GM21515 (cell line): ENCODE measurements around the gene STARD13.

Experiments used
- ATAC-seq: cut with Tn5 transposase; IDR thresholded peaks from one replicate; pipeline ENCODE4 v1.9.1; 2021; ENCODE audit not compliant: unreplicated experiment

Gene STARD13

DNA sequence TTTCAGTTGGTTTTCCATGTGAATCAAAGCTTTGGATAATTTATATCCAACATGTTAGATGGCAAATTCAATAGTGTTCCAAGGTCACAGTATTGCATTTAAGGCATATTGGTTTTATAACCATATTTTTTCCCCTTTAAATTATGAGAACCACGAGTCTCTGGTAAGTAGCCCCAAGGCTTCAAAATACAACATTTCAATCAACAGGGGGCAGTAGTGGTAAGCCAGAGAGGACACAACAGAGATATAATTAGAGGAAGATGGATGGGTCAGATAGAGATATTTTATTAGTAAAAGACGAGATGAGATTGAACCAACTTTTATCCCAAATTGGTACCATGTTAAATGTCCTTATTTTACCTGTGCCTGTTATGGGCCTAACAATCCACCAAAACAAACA lies 216.2 kb downstream of the STARD13 start:
- no peak for ATAC-seq

DNA sequence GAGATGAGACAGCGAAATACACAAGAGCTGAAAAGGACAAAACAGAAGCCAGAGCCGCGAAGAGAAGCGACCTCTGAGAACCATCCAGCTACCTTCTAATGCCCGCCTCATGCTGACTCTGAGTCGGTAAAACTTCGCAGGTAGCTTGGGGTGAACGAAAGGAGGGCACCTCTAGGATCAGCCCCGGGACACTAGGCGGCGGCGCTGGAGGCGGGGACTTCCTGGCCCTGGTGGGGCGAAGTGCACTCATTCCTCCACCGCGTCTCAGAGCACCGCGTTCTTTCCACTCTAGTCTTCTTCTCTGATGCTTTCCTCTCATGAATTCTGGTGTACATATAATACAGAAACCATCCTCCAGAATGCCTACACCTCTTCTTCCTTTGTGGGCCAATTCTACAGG lies 219.2 kb downstream of the STARD13 start:
- ATAC-seq = no peak

DNA sequence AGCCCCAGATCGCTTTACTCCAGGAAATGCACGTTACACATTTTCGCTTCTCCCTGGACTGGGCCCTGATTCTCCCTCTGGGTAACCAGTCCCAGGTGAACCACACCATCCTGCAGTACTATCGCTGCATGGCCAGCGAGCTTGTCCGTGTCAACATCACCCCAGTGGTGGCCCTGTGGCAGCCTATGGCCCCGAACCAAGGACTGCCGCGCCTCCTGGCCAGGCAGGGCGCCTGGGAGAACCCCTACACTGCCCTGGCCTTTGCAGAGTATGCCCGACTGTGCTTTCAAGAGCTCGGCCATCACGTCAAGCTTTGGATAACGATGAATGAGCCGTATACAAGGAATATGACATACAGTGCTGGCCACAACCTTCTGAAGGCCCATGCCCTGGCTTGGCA lies 224.7 kb downstream of the STARD13 start:
- no peak for ATAC-seq

DNA sequence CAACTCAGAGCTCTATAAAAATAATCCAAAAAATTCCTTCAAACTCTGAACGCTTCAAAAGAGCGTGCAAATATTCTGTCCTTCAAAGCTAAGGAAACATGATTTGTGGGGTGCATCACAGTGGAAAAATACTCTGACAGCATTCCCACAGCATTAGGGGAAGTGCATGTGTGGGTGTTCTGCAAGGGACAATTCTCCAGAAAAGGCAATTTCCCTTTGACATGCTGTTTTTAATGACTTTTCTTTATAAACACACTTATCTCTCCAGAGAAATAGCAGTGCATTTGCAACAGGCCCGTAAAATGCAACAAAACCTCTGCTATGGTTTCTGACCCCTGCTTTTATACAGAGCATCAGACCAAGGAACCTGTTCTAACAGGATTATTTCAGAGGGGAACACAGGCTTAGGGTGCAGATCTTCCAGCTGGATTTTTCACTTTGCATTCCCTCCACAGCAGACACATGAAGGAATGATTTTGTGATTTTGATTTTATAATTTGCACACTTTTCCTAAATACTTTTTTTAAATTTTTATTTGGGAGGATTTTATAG lies 226.7 kb downstream of the STARD13 start:
- ATAC-seq = no peak

DNA sequence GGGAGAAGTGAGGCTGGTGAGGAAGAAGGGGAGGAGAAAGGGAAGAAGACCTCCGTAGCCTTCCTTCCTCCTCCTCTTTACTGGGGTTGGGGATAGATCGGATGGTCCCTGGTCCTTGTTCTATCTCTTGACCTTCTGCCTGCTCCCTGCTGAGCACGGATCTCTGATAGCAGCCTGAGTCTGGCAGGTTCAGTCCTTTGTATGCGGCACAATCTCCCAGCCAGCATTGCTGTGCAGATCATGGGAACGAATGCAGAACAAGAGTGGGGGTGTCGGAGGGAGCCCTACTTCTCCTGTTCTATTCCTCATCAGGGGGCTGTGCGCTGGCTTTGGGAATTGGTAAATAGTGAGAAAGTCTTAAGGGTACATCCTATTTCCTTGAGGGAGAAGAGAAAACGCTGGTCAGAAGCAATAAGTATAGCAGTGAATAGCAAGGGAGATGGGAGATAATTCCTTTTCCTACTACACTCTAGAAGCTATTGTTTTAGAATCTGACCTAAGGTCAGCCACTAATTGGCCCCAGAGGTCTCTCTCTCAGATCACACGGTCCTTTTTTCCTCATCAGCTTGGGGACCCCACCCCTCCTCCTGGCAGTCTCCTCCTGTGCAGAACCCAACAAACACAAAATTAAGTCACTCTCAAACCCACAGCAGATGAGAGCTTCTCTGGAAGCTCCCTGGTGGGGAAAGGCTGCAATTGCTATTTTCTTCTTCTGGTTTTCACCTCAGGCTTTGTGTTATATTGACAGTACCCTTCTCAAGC lies 228.4 kb downstream of the STARD13 start:
- ATAC-seq = no peak

DNA sequence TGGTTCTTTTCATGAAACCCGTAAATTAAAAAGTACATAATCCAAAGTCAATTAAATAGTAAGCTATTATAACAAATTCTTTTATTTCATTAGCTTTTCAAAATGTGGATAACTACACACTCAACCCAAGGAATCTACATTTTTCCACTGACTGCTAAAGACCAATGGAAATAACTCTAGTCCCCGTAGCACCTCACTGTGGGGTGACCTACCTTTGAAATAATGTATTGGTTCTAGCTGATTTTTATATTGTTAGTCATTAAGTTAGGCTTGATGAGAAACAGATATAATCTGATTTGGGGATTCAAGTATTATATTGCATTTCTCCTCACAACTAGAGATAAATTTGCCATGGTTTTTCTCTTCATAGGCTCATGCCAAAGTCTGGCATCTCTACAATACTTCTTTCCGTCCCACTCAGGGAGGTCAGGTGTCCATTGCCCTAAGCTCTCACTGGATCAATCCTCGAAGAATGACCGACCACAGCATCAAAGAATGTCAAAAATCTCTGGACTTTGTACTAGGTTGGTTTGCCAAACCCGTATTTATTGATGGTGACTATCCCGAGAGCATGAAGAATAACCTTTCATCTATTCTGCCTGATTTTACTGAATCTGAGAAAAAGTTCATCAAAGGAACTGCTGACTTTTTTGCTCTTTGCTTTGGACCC lies 232.0 kb downstream of the STARD13 start:
- no peak for ATAC-seq
